DMS 273 treated with DMSO at 0.1 percent for 48 hours (cell line): ENCODE measurements around the gene CIAO3.

Experiments
- DNase-seq: peaks from one replicate; lab custom pipeline; 2025; lab: John Stamatoyannopoulos, UW

Gene CIAO3

DNA sequence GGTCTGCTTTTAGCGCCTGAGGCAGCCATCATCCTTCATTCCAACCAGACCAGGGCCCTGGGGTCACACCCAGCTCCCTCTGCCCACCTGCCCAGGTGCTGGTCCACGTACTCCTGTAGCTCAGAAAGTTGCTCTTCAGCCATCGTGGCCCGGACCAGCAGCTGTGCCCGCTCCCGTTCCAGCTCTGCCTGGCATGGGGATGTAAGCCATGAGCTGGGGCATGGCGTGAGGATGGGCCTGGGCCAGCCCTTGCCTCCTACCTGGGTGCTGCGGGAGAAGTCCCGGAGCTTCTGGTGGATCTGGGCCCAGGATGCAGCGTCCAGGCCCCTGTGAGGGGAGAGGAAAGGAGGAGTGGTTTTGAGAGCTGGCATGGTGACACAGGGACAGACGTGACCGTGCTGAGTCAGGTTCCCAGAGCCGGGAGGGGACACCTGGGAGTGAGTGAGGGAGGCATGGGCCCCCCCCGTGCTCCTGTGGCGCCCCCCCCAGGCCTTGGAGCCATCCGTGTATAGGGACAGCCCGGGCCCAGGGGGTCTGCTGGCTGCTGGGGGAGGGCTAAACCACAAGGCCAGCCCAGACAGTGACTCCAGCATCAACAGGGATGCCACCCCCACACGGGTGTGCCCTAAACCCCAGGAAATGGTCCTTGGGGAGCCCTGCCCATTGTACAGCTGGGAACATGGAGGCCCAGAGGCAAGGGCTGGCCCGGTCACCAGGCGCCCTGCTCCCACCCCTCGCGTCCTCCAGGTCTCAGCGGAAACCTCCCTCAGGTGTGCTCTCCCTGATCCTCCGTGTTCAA is 17.8 kb downstream of the CIAO3 start:
- DNase-seq = no peak

DNA sequence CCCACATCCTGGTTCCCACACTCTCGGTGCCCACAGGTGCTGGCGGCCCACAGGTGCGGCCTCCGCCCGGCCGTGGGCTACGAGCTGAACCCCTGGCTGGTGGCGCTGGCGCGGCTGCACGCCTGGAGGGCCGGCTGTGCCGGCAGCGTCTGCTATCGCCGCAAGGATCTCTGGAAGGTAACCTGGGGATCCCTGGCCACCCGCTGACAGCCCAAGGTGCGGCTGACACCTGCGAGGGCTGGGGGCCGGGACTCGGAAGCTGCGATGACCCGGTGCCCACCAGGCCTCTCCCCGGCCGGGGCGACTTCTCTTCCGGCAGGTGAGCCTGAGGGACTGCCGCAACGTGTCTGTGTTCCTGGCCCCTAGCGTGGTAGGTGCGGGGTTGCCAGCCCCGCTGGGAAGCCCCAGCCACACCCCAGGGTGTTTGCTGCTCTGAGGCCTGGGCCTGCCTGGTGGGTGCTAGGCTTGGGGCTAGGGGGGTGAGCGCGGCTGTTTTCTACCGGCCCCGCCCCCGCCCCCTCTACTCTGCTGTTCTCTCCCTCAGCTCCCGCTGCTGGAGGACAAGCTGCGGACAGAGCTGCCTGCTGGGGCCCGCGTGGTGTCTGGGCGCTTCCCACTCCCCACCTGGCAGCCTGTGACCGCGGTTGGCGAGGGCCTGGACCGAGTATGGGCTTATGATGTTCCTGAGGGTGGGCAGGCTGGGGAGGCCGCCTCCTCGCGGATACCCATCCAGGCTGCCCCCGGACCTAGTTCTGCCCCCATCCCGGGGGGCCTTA is 18.8 kb downstream of the CIAO3 start:
- DNase-seq = no peak

DNA sequence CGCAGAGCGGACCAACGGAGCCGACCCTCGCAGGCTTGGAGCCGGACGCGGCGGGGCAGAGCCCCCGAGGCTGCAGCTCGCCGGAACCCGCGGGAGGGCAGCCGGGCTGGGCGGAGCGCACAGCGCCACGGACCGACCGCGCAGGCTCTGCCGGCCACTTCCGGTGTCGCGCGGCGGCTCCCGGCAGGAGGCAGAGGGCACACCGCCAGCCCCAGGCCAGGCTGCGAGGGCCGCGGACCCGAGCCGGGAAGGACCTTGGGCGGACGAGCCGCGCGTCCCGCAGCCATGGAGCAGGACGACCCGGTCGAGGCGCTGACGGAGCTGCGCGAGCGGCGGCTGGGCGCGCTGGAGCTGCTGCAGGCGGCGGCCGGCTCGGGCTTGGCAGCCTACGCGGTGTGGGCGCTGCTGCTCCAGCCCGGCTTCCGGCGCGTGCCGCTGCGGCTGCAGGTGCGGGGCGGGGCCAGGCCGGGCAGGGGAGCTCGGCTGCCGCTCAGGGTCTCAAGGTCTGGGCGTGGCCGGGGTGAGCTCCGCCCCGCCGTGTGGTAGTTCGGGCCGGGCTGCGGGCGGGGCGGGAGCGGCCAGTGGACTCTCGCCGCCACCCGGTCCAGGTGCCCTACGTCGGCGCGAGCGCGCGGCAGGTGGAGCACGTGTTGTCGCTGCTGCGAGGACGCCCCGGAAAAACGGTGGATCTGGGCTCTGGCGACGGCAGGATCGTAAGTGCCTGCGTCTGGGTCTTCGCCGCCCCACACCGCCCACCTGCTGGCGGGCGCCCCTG is 19.6 kb downstream of the CIAO3 start, which contains the start of gene ANTKMT:
Gene ANTKMT (plus strand): TSS at position 157 of the 775 bp plus-strand sequence. CDS start 129 bp downstream, at position 286.
- peak; percentile 61 for DNase-seq

DNA sequence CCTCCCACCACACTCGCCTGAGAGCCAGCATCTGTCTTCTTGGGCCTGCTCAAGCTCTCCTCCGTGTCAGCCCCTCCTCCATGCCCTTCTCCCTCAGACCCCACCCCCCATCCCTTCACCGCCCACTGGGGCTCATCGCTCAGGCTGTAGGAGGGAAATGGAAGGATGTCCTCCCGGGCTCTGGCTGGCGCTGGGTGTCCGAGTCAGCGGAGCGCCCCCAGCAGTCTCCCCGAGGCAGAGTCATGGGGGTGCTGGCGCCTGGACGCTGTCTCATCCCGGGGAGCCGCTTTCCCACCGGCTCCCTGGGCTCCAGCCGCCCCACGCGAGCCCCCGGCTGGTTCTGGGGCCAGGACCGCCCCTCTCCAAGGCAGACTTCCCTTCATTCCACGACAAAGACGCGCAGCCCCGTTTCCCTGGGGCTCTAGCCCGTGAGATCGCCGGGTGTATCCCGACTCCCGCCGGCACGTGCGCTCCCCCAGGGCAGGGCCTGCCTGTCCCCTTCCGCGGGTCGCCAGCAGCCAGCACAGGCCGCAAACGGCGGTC is 20.3 kb downstream of the CIAO3 start:
- DNase-seq = peak; percentile 82

DNA sequence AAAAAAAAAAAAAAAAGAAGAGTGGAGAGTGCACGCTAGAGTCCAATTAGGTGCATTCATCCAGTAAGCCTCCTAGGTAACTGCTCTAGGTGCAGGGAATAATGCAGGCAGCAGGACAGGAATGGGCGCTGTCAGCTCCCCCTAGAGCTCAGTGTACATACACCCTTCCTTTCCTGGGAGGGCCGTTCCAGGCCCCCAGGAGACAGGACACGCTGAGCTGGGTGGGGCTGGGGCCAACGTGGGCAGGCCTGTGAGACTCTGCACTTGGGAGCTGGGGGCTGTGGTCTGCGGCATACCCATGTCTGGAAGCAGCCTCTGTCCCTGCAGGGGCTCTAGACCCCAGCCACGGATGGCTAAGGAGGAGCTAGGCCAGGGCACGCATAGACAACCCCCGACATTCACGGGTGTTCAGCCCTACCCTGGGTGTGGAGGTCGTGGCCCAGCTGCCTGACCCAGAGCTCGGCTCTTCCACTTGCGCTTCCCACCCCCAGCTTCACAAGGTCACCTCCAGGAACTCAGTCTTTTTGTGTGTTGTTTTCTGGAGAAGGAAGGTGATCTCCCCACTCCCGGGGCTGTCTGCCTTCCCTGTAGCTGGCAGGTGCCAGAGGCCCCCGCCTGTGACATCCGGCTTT is 20.9 kb downstream of the CIAO3 start:
- DNase-seq = no peak

DNA sequence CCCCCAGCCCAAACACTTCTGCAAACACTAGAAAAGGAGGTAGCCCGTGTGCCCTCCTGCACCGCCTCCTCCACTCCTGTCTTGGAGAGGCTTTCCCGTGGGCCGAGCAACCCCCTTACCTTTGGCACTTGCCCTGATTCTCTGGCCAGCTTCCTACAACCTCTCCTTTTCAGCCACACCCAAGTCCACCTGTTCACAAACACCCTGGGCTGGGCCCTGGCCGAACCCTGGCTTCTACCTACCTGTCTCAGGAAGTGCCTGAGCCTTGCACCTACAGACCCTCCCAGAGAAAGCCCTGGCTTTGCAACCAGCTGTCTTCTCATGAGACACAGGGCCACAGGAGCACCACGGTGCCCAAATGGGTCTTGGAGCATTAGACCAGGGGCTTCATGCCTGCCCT is 21.9 kb downstream of the CIAO3 start:
- DNase-seq = no peak

DNA sequence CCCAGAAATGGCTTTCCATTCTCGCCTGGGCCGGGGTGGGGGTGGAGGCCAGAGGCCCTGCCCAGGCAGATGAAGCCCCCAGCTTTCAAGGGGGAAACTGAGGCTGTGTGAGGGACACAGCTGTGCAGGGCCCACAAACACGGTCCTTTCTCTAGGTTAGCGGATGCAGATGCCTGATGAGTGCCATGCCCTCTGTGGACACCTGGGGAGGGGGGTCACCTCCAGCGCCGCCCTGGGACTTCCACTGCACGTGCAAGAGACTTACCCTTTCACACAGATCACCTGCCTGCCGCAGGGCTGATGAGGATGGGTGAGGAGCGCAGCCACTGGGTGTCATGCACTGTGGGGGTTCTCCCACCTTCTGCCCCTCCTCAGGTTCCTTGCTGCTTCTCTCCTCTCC is 22.4 kb downstream of the CIAO3 start:
- DNase-seq = no peak

DNA sequence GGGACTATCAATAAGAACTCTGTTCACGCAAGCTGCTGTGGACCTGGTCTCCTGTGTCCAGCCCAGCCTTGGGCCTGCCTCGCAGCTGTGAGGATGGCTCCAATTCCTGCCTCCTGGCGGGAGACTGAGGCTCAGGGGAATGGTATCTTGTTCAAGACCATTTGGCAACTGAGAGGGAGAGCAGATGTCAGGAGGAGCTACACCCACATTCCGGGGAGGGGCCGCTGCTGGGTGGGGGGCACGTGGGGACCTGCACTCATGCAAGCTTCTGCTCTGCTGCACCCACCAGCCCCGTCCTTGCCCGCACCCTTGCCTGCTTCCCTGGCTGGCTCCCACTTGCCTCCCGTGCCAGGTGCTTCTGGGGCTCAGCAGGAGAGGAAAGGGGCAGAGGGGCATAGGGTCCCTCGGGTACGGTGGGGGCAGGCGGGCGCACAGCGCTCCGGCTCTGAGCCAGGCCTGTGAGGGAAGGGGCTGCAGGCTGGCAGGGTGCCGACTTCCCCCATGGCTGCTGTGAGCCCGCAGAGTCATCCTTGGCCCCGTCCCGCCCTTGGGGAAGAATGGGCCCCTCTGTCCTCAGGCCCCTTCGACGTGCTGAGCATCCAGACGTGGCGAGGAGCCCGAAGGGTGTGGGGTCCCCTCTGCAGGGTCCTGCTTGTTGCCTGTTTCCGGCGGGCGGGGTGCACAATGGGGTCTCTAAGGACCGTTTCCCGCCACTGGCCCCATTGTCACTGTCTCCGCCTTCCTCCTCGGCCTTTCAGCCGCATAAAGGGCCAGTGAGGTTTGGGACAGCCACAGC is 23.1 kb downstream of the CIAO3 start:
- no peak for DNase-seq

DNA sequence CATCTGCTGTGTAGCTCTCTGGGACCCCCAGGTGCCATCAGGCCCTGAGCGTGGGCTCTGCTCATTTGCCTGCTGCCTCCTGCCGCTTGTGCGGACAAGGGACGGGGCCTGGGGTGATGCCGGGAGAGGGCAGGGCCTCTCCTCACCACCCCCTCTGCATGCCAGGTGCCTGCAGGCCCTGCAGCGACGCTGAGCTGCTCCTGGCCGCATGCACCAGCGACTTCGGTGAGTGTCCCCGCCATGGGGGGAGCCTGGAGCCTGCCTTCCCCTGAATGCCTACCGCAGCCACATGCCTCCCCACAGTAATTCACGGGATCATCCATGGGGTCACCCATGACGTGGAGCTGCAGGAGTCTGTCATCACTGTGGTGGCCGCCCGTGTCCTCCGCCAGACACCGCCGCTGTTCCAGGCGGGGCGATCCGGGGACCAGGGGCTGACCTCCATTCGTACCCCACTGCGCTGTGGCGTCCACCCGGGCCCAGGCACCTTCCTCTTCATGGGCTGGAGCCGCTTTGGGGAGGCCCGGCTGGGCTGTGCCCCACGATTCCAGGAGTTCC is 23.9 kb downstream of the CIAO3 start:
- DNase-seq = no peak

DNA sequence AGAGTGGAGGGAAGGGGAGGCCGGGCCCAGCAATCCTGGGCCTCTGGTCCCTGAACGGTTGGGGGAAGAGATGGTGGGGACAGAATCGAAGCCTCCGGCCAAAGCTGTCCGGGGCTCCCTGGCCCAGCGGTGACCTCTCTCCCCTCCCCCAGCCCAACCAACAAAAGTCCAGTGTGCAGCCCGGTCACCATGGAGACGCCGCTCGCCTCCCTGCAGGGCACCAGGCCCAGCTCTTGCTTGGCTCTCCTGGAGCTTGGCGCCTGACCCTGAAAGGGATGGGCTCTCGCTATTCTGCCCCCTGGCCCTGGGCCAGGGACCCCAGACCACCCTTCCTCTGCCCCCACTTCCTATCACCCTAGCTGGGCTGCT is 24.6 kb downstream of the CIAO3 start:
- DNase-seq = no peak

DNA sequence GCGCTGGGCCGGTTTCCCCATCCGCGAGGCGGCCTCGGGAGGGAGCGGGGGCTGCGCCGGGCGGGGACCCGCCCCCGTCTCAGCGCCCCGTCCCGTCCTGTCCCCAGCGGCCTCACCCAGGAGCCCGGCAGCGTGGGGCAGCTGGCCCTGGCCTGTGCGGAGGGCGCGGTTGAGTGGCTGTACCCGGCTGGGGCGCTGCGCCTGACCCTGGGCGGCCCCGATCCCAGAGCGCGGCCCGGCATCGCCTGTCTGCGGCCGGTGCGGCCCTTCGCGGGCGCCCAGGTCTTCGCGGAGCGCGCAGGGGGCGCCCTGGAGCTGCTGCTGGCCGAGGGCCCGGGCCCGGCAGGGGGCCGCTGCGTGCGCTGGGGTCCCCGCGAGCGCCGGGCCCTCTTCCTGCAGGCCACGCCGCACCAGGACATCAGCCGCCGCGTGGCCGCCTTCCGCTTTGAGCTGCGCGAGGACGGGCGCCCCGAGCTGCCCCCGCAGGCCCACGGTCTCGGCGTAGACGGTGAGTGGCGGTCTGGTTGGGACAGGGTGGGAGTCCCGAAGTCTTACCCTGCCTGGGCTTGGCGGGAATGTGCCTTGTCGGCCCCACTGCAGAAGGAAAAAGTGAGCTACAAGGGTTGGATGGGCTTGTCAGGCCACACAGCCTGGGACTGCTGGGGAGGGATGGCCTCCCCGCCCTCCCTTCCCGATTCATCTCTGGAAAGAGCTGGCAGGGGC is 25.2 kb downstream of the CIAO3 start:
- no peak for DNase-seq

DNA sequence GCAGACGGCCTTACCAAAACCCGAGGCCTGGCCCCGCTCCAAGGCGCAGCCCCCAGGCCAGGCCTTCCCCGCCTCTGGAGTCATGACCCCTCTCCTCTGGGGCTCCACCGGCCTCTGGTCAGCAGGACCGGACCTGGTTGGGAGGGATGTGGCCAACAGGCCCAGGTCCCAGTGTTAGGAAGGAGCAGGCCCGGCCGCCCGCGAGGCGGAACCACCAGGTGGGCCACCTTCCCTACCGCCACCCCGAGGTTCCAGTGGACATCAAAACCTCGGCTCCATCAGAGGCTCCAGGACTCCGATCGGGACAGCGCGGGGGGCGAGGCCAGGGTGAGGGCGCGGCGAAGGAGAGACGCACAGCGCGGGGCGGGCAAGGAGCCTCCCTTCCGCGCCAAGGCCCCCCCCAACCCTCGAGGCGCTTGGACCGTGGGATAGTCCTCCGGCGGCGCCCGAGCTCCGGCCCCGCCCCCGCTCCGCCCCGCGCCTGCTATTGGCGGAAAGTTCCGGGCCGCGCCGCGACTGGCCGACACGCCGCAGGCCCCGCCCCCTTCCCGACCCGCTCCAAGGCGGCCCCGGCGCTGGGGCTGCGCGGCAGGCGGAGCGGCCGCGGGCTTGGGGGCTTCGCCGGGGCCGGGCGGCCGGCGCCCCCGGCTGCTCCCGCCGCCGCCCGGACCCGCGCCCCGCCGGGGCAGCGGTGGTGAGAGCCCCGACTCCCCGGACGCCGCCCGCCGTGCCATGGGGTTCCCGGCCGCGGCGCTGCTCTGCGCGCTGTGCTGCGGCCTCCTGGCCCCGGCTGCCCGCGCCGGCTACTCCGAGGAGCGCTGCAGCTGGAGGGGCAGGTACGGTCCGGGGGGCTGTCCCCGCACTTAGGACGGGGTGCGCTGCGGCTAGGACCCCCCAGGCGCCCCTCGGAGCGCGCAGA is 26.0 kb downstream of the CIAO3 start, which contains the start of gene METRN:
Gene METRN (plus strand): TSS at position 561 of the 919 bp plus-strand sequence. CDS start 172 bp downstream, at position 733.
- DNase-seq = peak; percentile 58

DNA sequence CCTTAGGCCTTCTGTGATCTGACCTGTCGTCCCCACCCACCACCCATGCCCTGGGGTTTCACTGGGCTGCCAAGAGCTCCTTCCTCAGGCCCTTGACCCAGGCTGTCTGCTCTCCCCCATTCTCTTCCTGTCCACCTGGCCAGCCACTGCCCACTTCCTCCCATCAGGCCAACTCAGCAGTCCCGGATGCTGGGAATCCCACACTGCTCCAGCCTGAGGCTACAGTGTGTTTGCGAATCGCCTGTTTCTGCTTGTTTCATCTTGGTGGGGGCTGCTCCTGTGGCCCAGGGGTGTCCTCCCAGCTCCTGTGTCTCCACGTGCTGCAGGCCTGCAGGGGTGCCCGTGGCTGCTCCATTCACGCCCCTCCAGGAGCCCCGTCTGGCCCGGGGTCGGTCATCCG is 26.7 kb downstream of the CIAO3 start:
- no peak for DNase-seq

DNA sequence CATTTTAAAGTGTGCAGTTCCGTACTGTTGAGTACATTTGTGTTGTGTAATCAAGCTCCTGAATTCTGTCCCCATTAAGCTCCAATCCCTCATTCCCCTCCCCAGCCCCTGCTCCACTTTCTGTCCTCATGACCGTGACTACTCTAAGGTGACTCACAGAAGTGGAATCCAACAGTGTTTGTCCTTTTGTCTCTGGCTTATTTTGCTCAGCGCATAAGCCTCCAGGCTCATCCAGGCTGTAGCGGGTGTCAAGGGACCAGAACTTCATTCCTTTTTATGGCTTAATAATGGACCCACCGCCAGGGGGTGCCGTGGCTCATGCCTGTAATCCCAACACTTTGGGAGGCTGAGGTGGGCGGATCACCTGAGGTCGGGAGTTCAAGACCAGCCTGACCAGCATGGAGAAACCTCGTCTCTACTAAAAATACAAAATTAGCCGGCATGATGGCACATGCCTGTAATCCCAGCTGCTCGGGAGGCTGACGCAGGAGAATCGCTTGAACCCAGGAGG is 28.0 kb downstream of the CIAO3 start:
- DNase-seq = peak; percentile 37

DNA sequence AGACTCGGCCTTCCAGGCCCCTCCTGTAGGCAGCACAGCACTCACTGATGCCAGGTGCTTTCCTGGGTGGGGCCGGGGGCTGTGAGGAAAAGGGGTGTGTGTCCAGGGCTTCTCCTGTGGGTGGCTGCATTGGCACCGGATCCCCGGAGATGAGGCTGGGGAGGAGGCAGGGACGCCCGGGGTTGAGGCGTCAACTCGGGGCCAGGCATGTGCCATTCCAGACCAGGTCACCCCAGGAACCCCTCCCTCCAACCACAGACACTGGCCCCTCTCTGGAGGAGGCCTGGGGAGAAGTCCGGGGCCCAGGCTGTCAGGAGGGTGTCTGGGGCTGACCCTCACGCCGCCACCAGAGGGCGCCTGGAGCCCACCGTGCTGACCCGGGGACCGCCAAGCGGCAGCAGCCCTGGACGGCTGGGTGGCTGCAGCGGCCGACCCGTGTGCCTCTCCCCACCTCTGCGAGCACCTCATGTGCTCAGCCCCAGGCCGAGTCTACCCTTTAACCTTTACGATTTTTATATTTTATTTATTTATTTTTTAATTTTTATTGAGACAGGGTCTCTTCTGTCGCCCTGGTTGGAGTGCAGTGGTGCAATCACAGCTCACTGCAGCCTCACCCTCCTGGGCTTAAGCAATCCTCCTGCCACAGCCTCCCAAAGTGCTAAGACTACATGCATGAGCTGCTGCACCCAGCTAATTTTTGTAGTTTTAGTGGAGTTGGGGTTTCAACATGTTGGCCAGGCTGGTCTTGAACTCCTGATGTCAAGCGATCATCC is 29.1 kb downstream of the CIAO3 start:
- no peak for DNase-seq

DNA sequence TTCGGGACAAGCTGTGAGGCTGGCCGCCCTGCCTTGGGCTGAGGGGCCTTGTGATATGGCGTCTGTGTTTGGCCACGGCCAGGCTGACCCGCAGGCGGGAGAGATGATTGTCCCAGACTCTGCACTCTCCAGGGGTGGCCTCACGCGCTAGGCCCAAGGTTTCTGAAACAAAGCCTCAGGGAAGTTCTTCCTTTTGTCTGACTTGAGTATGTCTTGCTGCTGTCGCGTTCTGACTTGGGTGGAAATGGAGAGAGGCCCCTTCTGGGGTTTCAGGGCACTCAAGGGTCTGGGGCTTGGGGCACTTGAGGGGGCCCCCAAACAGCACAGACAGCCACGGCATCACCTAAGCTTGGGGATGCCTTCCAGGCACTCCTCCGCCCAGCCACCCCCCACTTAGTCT is 29.7 kb downstream of the CIAO3 start:
- no peak for DNase-seq

DNA sequence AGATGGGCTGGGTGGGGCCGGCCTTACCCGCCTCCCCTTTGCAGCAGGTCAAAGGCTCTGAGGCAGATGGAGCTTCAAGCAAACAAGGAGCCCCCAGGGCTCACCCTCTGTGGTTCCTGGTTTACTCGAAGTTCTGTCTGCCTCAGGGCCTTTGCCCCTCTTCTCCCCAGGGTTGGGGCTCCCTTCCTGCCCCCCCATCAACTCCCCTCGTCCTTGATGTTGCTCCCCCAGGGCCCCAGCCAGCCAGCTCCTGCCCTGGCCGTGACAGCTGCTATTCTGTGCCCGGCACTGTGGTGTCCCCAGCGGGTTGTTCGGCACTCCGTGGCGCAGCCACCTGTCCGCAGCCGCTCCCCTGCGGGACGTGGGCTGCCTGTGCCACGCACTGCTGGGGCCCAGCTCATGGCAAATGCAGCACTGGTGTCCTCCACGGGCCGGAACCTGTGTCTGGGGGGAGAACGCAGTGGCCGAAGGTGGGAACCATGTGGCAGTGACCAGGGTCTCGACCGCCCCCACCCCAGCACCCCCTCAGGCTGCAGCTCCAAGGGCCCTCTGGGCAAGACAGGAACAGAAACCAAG is 30.2 kb downstream of the CIAO3 start:
- DNase-seq = no peak
